ENCODE results near the gene CCNY. TPM values are rescaled to one million over a fixed set of nuclear protein-coding genes. Genes with fewer than 3 reads are reported as not detected.

The CCNY gene
- polyA plus RNA-seq, 4 donors = 100 to 118 (median 113) TPM

DNA sequence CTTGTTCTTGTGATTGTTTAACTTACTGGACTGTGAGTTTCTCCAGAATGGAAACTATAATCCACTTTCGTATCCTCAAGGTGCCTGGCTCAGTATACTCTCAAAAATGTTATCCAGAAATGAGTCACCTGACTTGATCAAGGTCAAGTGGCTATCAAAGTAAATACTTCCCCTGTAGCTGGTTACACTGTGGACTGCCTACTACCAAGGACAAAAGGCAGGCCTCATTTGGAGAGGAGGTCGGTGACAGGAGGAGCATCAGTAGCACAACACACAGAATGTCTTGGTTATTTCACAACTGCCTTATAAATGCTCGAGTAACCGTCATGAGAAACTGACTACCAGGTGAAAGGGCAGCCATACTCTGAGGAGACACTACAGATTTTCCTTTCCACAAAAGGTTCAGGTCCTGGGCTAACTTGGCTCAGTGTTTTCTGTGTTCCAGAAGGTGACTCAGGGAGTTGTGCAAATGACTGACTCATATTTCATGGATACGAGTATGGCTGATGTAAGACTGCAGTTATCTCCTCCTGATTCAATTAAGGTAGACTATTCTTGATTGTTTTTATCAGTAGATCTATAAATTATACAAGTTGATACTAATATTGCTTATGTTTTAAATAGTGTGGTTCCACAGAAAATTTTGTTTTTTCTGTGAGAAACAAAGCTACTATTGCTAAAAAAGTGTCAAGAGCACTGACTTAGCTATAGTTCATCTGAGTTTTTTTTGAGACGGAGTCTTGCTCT lies 4.2 kb upstream of the CCNY start:
- DNase-seq (ENCODE audit: low read depth in 4 of 4, low spot score in 3 of 4) = no peak

GRCh38 chr10:35334297-35334696 lies 2.0 kb upstream of the CCNY start:
- no peak for DNase-seq (ENCODE audit: low read depth in 4 of 4, low spot score in 3 of 4)

- DNase-seq (ENCODE audit: low read depth in 4 of 4, low spot score in 3 of 4) = peak in 1 of 4 donors; percentile 13
Measured at GRCh38 chr10:35335133-35336083, 901 bp upstream of the CCNY start.

- DNase-seq (ENCODE audit: low read depth in 4 of 4, low spot score in 3 of 4) = peak in 1 of 4 donors; percentile 25
Measured at GRCh38 chr10:35336921-35337823, 863 bp downstream of the CCNY start.

DNA sequence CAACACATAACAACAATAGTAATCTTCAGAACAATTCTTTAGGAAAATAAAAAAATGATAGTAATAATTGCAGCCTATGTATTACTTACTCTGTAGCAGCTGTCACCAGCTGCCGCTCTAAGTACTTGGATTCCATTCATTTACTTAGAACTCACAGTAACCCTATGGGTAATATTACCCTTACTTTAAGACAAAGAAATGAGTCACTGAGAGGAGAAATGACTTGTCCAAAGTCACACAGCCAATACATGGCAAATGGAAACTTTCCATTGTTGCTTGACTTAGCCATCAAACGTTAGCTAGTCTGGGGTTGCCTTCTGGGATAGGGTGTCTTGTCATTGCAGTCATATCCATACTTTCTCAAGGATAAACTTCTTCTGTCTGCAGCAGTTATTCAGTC lies 3.6 kb downstream of the CCNY start:
- no peak for DNase-seq (ENCODE audit: low read depth in 4 of 4, low spot score in 3 of 4)

DNA sequence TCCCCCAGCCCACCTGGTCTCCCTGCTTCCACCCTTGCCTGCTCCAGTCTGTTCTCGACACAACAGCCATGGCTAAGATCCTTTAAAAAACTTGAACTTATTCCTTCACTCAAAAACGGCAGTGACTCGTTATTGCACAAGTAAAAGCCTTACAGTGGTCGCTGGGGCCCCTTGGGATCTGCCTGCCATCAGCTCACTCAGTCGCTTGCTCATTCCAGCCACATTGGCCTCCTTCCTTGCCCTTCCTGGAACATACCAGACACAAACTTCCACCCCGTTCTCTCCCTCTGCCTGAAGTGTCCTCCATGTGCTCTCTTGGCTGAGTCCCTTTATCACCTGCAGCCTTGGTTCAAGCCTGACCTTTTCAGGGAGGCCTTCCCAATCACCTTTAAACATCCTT lies 4.7 kb downstream of the CCNY start:
- DNase-seq (ENCODE audit: low read depth in 4 of 4, low spot score in 3 of 4) = no peak

DNA sequence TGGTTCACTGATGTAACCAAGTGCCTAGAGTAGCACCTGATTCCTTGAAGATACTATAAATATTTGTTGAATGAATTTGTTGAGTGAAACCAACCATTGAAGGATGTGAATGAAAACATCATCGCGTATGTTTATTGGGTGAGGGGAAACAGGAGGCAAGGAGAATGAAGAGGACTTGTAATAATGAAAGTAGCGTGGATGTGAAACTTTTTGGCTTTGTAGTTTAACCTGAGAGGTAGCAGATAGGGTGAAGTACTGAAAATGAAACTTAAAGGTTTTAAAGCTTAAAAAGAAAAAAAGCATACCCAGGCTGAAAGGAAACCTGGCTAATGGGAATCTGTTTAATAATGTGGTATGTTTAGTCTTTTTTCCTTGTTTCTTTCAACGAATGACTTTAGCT lies 5.2 kb downstream of the CCNY start:
- no peak for DNase-seq (ENCODE audit: low read depth in 4 of 4, low spot score in 3 of 4)

- no peak for DNase-seq (ENCODE audit: low read depth in 4 of 4, low spot score in 3 of 4)
Measured at GRCh38 chr10:35342183-35342753, 6.0 kb downstream of the CCNY start.

DNA sequence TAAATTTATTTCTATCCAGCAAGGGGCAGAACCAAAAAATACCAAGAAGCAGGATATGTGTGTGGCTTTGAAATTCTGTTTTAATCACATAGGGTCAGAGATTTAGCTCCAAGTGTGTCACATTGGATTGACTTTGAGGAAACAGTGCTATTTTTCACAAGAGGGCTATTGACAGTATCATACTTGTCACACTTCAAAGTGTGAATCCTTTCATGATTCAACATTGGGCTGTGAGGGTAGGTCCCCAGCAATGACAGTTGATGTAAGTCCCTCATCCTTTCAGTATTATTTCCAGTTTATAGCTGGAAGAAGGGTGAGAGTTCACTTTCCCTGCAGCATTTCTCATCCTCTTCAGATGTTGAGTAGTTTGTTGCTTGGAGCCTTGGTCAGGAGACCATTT lies 7.4 kb downstream of the CCNY start:
- no peak for DNase-seq (ENCODE audit: low read depth in 4 of 4, low spot score in 3 of 4)

DNA sequence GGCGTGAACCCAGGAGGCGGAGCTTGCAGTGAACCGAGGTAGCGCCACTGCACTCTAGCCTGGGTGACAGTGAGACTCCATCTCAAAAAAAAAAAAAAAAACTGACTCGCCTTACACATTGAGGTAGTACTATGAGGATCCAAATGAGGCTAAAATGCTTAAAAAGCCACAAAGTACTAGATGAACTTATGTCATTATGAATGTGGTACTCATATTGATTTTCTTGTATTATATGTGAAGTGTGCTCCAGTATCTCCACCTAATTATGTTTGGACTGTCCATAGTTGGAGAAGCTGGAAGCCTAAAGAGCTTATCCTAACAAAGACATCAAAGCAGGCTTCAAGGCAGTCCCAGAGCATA lies 9.1 kb downstream of the CCNY start:
- no peak for DNase-seq (ENCODE audit: low read depth in 4 of 4, low spot score in 3 of 4)

- DNase-seq (ENCODE audit: low read depth in 4 of 4, low spot score in 3 of 4) = no peak
Measured at GRCh38 chr10:35346248-35346647, 9.9 kb downstream of the CCNY start.

DNA sequence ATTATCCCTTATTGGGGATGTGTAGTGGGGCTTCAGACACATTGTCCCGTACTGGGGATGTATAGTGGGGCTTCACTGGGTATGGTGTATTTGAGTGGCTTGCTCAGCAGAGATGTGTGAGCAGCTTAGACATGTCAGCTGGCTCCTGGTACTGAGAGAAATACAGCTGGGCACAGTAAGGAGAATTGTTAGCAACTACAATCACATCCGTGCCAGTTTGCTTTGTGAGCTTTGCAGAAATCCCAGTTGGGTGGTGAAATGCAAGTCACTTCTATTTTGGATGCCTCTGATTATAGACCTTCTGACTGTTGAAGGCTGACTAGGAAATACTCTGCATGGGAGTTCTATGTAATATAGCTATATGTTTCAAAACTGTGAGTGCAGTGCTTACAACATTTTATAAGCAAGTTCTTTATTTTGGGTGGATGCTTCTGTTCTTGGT lies 10.8 kb downstream of the CCNY start:
- DNase-seq (ENCODE audit: low read depth in 4 of 4, low spot score in 3 of 4) = no peak

DNA sequence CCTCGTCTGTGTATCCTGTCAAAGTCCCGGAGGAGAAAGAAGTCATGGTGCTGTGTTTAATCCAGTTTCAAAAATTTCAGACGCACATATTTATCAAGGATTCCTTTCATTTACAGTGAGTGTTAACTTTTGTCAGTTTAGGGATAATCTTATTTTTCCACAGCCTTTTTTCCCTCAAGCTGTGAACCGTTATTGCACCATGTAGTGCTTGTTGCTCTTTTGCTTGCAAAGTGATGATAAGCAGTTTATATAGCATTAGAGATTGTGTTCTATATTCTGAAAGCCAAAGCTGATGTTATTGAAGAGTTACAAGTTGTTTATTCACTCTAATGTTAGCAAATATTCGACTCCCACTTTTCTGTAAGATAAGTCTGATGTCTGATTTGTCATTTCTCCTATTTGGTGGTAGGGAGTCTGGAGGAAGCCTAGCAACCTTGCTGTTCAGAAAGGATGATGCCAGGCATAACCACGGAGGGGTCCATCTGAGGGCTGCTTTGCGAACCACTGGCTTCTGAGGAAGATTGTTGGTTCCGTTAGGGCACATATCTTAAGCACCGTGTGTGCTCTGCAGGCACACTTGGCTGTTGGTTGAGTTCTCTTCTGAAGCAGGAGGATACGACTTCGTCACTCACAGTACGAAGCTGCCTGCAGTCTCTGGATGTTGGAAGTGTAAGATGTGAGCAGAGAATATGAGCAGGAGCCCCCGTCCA lies 11.7 kb downstream of the CCNY start:
- no peak for DNase-seq (ENCODE audit: low read depth in 4 of 4, low spot score in 3 of 4)

DNA sequence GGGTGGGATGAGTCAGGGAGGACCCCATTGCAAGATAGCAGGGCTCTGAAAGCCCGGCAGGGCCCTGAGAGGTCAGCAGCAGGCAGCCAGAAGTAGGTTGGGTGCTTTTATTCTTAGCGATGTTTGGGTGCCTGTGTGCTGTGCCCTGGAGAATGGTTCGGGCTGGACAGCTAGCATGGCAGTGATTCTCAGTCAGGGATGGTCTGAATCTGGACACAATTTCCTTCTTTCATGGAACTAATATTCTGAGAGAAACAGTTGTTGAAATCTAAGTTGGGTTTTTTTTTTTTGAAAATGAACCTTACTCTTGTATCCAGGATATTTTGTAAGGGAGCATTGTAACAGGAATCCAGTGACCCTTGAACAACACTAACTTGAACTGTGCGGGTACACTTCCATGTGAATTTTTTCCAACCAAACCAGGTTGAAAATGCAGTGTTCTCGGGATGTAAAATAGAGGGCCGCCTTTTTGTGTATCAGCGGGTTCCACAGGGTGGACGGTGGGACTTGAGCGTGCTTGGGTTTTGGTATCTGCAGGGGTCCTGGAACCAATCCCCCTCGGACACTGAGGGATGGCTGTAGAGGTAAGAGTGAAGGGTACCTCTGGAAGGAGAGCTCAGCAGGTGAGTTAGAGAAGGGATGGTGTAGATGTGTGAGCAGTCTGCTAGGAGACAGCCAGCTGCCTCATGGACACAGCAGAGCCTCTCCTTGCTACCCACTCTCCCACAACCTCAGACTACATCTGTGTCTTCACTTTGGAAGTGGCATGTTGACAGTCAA lies 12.5 kb downstream of the CCNY start:
- DNase-seq (ENCODE audit: low read depth in 4 of 4, low spot score in 3 of 4) = no peak

DNA sequence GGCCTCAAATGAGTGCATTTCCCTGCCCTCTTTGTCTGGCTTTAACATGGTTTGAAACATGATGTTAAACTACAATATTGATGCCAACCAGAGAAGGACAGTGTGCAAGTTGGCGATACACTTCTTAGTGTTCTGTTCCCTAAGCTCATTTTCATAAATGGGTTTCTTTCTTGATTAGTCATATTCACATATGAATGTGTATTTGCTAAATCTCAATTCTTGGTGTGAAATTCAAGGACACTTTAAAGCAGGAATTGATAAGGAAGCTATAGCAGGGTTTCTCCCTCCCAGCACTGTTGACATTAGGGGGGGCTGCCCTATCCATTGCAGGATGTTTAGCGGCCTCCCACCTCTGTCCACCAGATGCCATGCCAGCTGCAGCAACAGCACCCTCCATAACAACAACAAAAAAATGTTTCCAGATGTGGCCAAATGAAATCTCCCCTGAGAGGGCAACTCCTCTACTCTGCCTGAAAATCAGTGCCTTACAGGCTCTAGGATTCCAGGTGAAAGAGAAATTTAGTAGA lies 13.1 kb downstream of the CCNY start:
- DNase-seq (ENCODE audit: low read depth in 4 of 4, low spot score in 3 of 4) = no peak

DNA sequence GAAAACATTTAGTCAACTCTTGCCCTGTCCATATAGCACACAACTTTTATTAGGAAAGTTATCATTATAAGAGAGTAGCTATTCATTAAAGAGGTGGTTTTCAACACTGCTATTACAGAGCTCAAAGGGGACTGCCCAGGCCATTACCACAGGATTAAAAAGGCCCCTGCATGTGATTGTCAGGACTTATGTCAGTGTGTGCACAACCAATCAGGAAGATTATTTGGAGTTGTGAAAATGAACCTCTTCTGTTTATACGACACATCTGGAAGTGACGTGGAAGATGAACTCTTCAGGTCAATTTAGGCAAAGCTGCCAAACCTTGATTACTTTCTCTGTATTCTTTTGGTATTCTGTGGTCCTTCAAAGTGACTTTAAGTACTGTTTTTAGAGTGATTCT lies 14.7 kb downstream of the CCNY start:
- no peak for DNase-seq (ENCODE audit: low read depth in 4 of 4, low spot score in 3 of 4)

DNA sequence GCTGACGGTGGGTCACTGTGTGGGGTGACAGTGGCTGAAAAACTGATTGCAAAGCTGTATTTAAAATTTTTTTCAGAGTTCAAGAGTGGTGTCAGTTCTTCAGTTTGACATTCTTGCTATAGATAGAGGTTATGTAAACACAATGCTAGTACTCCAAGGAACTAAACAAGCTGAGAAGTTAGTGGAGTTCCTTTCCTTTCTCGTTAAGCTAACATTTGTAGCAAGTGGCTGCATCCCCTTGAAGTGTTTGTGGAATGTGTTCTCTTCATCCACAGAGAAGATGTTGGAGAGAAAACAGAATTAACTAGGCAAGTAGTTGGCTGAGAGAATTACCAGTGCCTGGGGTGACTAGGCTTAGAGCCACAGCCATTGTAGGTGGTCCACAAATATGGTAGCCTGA lies 15.8 kb downstream of the CCNY start:
- no peak for DNase-seq (ENCODE audit: low read depth in 4 of 4, low spot score in 3 of 4)

- DNase-seq (ENCODE audit: low read depth in 4 of 4, low spot score in 3 of 4) = no peak
Measured at GRCh38 chr10:35352512-35352911, 16.2 kb downstream of the CCNY start.

DNA sequence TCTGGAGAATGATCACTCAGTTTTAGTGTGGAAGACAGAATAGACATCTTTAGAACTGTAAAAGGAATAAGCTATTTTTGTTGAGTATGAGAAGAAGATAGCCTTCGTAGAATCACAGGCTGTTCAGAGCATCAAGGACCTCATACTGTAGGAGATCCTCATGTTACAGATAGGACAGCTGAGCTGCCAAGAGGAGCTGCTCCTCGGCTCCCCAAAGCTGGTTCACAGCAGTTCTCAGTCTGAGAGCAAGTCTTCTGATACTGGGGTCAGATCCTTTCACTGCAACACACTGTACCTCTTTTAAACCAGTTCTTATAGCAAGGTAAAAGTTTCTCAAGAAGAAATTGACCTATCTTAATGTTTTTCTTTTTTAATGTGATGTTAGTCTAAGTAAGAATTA lies 17.1 kb downstream of the CCNY start:
- no peak for DNase-seq (ENCODE audit: low read depth in 4 of 4, low spot score in 3 of 4)
